Nephron (organoid): Measurements from ENCODE around the gene PRRT1.

ENCODE experiments used
- H3K27ac Mint-ChIP-seq, 3 experiments: 2 replicates each; pipeline ENCODE4 v1.8.0; 2020; ENCODE audit warnings: mixed read lengths in 3 of 3, mild to moderate bottlenecking in 2 of 3, moderate library complexity in 1 of 3
- H3K27me3 Mint-ChIP-seq: 2 replicates; pipeline ENCODE4 v1.8.0; 2021; ENCODE audit warnings: low read depth, mild to moderate bottlenecking, moderate library complexity, mixed read lengths
- H3K36me3 Mint-ChIP-seq: 2 replicates; pipeline ENCODE4 v1.8.0; 2020; ENCODE audit warnings: low read depth, mixed read lengths
- H3K4me1 Mint-ChIP-seq: 2 replicates; pipeline ENCODE4 v1.8.0; 2020; ENCODE audit warnings: mixed read lengths
- H3K4me3 Mint-ChIP-seq, 3 experiments: 2 replicates each; pipeline ENCODE4 v1.8.0; 2020; ENCODE audit warnings: mild to moderate bottlenecking in 3 of 3, mixed read lengths in 3 of 3, moderate library complexity in 2 of 3
- H3K9me3 Mint-ChIP-seq: 2 replicates; pipeline ENCODE4 v1.8.0; 2020; ENCODE audit warnings: mixed read lengths
- TF ChIP-seq, protein P1 (sequence below), 3 experiments: fragments of 200-600 bp; sonication (generic); IDR thresholded peaks; one replicate each; pipeline ENCODE4 v1.5.0; 2021; ENCODE audit warnings: antibody characterized with exemption in 3 of 3; ENCODE audit not compliant: unreplicated experiment in 3 of 3

The PRRT1 gene

DNA sequence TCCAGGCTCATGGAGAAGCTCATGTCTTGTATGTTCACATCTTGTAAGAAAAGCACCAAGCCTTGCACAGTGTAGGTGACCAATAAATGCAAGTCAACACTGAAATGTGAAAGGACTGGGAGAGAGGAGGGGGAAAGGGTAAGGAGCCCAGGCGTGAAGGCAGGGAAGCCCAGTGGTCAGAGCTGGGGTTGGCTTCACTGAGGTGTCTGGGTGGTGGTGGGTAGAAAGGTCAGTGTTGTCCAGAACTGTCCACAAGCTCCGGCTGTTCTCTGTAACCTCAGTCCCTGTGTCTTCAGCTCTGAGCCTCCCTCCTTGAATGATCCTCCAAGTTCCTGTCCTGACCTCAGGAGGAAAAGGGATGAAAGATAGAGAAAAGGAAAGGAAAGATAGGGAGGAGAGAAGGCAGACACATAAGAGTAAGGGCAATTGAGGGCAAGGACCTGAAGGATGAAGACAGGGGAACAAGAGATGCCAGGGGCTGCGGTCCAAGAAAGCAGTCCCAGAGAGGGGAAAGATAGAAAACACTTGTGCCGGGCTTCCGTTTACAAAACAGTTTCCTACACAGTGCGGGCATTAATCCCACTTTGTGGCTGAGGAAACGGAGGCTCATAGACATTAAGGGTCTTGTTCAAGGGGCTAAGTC, 40.2 kb downstream of the PRRT1 start:
- H3K36me3 Mint-ChIP-seq = peaks cover 18% of the 10 kb centered on the region
- H3K4me3 Mint-ChIP-seq = no peak overlapping the region
- peak overlapping the region in 2 of 3 experiments; percentile 55 to 65 for H3K27ac Mint-ChIP-seq
- H3K9me3 Mint-ChIP-seq = no peaks in the 10 kb centered on the region
- TF ChIP-seq, protein P1, sequence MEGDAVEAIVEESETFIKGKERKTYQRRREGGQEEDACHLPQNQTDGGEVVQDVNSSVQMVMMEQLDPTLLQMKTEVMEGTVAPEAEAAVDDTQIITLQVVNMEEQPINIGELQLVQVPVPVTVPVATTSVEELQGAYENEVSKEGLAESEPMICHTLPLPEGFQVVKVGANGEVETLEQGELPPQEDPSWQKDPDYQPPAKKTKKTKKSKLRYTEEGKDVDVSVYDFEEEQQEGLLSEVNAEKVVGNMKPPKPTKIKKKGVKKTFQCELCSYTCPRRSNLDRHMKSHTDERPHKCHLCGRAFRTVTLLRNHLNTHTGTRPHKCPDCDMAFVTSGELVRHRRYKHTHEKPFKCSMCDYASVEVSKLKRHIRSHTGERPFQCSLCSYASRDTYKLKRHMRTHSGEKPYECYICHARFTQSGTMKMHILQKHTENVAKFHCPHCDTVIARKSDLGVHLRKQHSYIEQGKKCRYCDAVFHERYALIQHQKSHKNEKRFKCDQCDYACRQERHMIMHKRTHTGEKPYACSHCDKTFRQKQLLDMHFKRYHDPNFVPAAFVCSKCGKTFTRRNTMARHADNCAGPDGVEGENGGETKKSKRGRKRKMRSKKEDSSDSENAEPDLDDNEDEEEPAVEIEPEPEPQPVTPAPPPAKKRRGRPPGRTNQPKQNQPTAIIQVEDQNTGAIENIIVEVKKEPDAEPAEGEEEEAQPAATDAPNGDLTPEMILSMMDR (IDR thresholded peaks at IDR 0.05; ENCODE audit: unreplicated experiment in 3 of 3) = no peak
- peaks cover 17% of the 10 kb centered on the region for H3K27me3 Mint-ChIP-seq
- peaks cover 69% of the 10 kb centered on the region for H3K4me1 Mint-ChIP-seq

DNA sequence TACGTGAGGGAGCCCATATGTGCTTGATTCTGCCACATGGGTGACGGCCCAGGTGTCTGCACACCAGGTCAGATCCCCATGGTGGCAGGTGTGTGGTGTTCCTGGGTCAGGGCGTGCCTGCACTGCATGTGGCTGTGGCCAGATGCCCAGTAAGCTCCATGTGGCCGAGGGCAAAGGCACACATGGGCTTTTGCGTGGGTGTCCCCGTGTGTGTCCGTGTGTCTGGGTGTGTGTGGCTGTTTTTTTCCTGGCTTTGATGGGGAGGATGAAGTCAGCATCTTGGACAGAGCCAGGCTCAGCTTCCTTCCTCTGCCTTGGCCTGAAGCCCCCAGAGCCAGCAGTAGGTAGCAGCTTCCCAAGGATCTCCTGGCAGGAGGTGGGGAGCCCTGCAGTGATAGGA, 41.1 kb downstream of the PRRT1 start:
- H3K27ac Mint-ChIP-seq = peak overlapping the region in 2 of 3 experiments; percentile 55 to 65
- TF ChIP-seq, protein P1 (IDR thresholded peaks at IDR 0.05; ENCODE audit: unreplicated experiment in 3 of 3) = no peak
- H3K4me3 Mint-ChIP-seq = no peak overlapping the region

DNA sequence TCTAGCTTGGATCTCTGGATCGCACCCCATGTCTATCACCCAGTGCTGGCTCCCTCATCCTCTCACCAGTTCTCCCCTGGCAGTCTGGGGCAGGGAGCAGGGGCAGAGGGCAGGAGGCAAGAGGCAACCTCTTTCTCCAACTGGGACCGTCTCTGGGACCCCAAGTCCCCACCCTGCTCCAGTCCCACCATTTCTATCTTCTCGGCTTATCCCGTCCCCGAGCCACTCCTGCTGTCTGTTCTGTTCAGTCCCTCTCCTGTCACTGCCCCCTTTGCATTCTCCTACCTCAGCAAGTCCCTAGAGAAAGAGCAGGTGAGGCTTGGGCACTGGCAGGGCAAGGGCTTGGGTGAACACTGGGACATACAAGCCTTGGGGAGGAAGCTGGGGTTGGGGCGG, 42.0 kb downstream of the PRRT1 start:
- no peaks in the 10 kb centered on the region for H3K9me3 Mint-ChIP-seq
- no peak overlapping the region for H3K4me3 Mint-ChIP-seq

More for the DNA sequence above, 41.1 kb downstream of the PRRT1 start:
- Mint-ChIP-seq H3K4me1 (peaks cover 74% of the 10 kb centered on the region), H3K27me3 (peaks cover 17% of the 10 kb centered on the region), H3K36me3 (peaks cover 12% of the 10 kb centered on the region), H3K9me3 (no peaks in the 10 kb centered on the region)

GRCh38 chr6:32109114-32109764, 42.5 kb downstream of the PRRT1 start, which contains the start of gene TNXB:
Gene TNXB, minus strand, starts transcription at chr6:32109338. Its CDS starts 11,140 bp downstream, at chr6:32098198.
- H3K9me3 Mint-ChIP-seq = no peaks in the 10 kb centered on the region
- H3K27ac Mint-ChIP-seq = peak within 1 kb of the TSS; percentile 40 to 65 (median 58)
- H3K36me3 Mint-ChIP-seq = peaks cover 4% of the 10 kb centered on the region
- peaks cover 70% of the 10 kb centered on the region for H3K4me1 Mint-ChIP-seq
- TF ChIP-seq, protein P1 (IDR thresholded peaks at IDR 0.05; ENCODE audit: unreplicated experiment in 3 of 3) = no peak
- H3K27me3 Mint-ChIP-seq = peaks cover 20% of the 10 kb centered on the region
- H3K4me3 Mint-ChIP-seq = peak within 1 kb of the TSS; percentile 21 to 64 (median 36)

More for the DNA sequence above, 42.0 kb downstream of the PRRT1 start:
- H3K27me3 Mint-ChIP-seq = peaks cover 17% of the 10 kb centered on the region
- H3K27ac Mint-ChIP-seq = peak overlapping the region in 2 of 3 experiments; percentile 58 to 65
- TF ChIP-seq, protein P1 (IDR thresholded peaks at IDR 0.05; ENCODE audit: unreplicated experiment in 3 of 3) = no peak
- H3K36me3 Mint-ChIP-seq = peaks cover 5% of the 10 kb centered on the region
- H3K4me1 Mint-ChIP-seq = peaks cover 72% of the 10 kb centered on the region

DNA sequence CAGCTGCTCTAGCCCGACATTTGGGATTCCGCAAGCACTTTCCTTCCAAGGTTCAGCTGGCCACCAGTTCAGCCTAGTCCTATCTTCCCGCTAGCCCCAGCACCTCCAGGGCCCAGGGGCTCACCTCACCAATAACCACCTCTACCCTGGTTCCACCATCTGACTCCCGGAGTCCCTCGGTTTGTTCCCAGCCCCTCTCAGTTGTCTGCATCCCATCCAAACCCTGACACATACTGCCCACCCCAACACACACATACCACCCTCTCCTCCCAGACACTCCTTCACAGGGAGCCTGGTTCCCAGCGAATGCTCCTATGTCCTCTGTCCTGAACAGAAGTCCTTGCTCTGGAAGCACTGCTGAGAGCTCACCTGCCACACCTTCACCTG, 43.0 kb downstream of the PRRT1 start:
- Mint-ChIP-seq H3K9me3 (no peaks in the 10 kb centered on the region), H3K27me3 (peaks cover 25% of the 10 kb centered on the region), H3K36me3 (peaks cover 4% of the 10 kb centered on the region), H3K27ac (peak overlapping the region; percentile 40 to 57 (median 52)), H3K4me3 (peak overlapping the region; percentile 1 to 64 (median 36)), H3K4me1 (peaks cover 68% of the 10 kb centered on the region)
- TF ChIP-seq, protein P1 (IDR thresholded peaks at IDR 0.05; ENCODE audit: unreplicated experiment in 3 of 3) = no peak
